Breast epithelium (tissue), 3 donors: Measurements from ENCODE around the gene LCP2.

ENCODE experiments used
- POLR2AphosphoS5 ChIP-seq, 3 donors: sonication (generic); formaldehyde crosslinking; IDR thresholded peaks; one replicate each; pipeline ENCODE4 v1.6.1; 2017; ENCODE audit warnings: antibody characterized with exemption in 3 of 3
- TF ChIP-seq, protein P1 (sequence below), 3 donors: fragments of 450-650 bp; IDR thresholded peaks; one replicate each; pipeline ENCODE4 v1.5.1; 2016 to 2017; ENCODE audit warnings: antibody characterized with exemption in 3 of 3, mild to moderate bottlenecking in 3 of 3, moderate library complexity in 3 of 3

DNA sequence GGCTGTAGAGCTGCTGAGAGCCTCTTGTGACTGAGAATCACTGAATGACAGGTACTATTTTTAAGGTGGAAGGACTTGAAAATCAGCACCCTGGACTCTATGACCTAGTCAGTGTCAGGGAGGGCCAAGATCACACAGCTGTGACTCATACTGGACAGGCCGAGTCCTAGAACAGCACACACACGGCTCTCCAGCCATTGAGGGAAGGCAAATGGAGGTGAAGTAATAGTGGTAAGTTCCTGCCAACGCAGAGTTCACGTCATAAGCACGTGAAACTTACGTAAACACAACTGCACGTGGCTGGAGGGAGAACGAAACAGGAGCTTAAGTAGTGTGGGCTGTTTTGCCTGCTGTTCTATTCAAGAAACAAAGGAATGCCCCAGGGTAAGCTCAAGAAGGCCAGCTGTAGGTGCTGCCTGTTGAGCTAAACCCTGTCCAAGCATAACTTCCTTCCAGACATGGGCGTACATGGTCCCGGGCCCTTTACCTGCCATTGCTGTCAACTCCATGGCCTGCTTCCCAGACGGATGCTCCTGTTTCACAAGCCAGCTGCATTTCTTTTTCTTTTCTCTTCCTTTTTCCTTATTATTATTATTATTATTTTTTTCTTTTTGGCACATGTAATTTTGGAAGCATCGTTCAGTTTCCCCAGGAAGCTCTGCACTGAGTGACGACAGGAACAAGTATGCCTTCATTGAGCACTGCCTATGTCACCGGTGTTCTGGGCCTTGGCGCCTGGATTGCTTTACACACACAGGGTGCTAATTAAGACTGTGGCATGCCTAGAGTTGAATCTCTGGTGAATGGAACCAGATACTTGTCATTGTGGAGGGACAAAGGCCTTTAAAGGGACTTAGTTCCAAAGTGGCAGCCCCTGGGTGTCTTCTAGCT, 10.2 kb upstream of the LCP2 start:
- TF ChIP-seq, protein P1, sequence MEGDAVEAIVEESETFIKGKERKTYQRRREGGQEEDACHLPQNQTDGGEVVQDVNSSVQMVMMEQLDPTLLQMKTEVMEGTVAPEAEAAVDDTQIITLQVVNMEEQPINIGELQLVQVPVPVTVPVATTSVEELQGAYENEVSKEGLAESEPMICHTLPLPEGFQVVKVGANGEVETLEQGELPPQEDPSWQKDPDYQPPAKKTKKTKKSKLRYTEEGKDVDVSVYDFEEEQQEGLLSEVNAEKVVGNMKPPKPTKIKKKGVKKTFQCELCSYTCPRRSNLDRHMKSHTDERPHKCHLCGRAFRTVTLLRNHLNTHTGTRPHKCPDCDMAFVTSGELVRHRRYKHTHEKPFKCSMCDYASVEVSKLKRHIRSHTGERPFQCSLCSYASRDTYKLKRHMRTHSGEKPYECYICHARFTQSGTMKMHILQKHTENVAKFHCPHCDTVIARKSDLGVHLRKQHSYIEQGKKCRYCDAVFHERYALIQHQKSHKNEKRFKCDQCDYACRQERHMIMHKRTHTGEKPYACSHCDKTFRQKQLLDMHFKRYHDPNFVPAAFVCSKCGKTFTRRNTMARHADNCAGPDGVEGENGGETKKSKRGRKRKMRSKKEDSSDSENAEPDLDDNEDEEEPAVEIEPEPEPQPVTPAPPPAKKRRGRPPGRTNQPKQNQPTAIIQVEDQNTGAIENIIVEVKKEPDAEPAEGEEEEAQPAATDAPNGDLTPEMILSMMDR (IDR thresholded peaks at IDR 0.05) = no peak
- peak; percentile 88 to 97 (median 94) for TF ChIP-seq POLR2AphosphoS5 (IDR thresholded peaks at IDR 0.05)
